Heart right ventricle (tissue), 16 donors: ENCODE data around the gene CLEC10A. TPM values are rescaled to one million over a fixed set of nuclear protein-coding genes. Genes with fewer than 3 reads are reported as not detected.
"Not testable (repeated sequence)": the region's sequence is repeated elsewhere in the genome, so short reads cannot be mapped to it uniquely, and the experiment has no call there.

Experiments used
- ATAC-seq, 8 donors: fragments of 200-7000 bp; cut with Tn5 transposase; one replicate each; pipeline ENCODE4 v1.9.1; 2020; ENCODE audit warnings: mild to moderate bottlenecking in 8 of 8, moderate library complexity in 8 of 8, moderate number of reproducible peaks in 1 of 8
- DNase-seq, 2 donors: peaks; one replicate each; pipeline ENCODE4 v3.0.0-alpha.2; 2020
- H3K27ac ChIP-seq, 10 donors: fragments of 200-600 bp; sonication (generic) in 2 of 10; one replicate each; pipeline versions ENCODE4 v1.5.0 to v1.8.0; 2020 to 2022; ENCODE audit warnings: mild to moderate bottlenecking in 3 of 10
- H3K27me3 ChIP-seq, 7 donors: fragments of 200-600 bp; one replicate each; pipeline ENCODE4 v1.8.0; 2021 to 2022; ENCODE audit warnings: mild to moderate bottlenecking in 2 of 7
- H3K36me3 ChIP-seq, 9 donors: fragments of 200-600 bp; sonication (generic) in 1 of 9; one replicate each; pipeline versions ENCODE4 v1.5.0 to v1.8.0; 2020 to 2022; ENCODE audit warnings: mild to moderate bottlenecking in 2 of 9
- H3K4me1 ChIP-seq, 9 donors: fragments of 200-600 bp; sonication (generic) in 1 of 9; one replicate each; pipeline versions ENCODE4 v1.5.0 to v1.8.0; 2020 to 2022; ENCODE audit warnings: mild to moderate bottlenecking in 4 of 9
- H3K4me3 ChIP-seq, 10 donors: fragments of 200-600 bp; sonication (generic) in 2 of 10; one replicate each; pipeline versions ENCODE4 v1.5.0 to v1.8.0; 2020 to 2022; ENCODE audit warnings: mild to moderate bottlenecking in 7 of 10, moderate library complexity in 2 of 10
- H3K9me3 ChIP-seq, 11 donors: fragments of 200-600 bp in 10 of 11; sonication (generic) in 2 of 11; one replicate each; pipeline versions ENCODE4 v1.5.0 to v1.8.0; 2013 to 2022; ENCODE audit warnings: mild to moderate bottlenecking in 2 of 11, control low read depth in 1 of 11, moderate library complexity in 1 of 11
- CTCF ChIP-seq, 9 donors: fragments of 200-600 bp; sonication (generic) in 2 of 9; IDR thresholded peaks; one replicate each; pipeline versions ENCODE4 v1.5.0 to v1.8.0; 2021 to 2022; ENCODE audit warnings: antibody characterized with exemption in 9 of 9, mild to moderate bottlenecking in 5 of 9, moderate library complexity in 1 of 9
- WGBS, 2 donors: extraction: QIAGEN DNeasy Blood & Tissue Kit; methylation state at CpG; one replicate each; pipeline ENCODE4 v1.1.7; 2013; ENCODE audit warnings: inconsistent platforms in 1 of 2; 5-methylcytosine and 5-hydroxymethylcytosine counted together
- intact Hi-C, 10 donors: fragments of 100-400 bp; cut with DNase I; formaldehyde crosslinking; loops; one replicate each; pipeline versions ENCODE4 v1.11.1 to v1.14.2; 2022
- long read RNA-seq, 3 donors: library from polyadenylated mRNA; unstranded; transcript quantifications; one replicate each; pipeline ENCODE4 v2.0.0, GENCODE V29; 2020 to 2021
- polyA plus RNA-seq, 2 donors: library from polyadenylated mRNA; stranded (reverse); fragments of 200-250 nt; gene quantifications; one replicate each; pipeline ENCODE4 v1.2.3, GENCODE V29; 2013
- total RNA-seq, 10 donors: library from RNA; stranded (reverse); fragmentation: NEBNext Ultra II Directional in 3 of 10; extraction: Animal tissue kit (Norgen Biotek cat#: 25700) in 3 of 10; gene quantifications; one replicate each; pipeline versions ENCODE4 v1.2.1 to v1.2.4, GENCODE V29; 2021 to 2023
- donor health status: Arrhythmogenic right ventricular cardiomyopathy.
- donor health status: ischemic (EF 13 %, LVEDD 7.1; RV severe dilation, severe dysfunction).
- donor health status: healthy with polysubstance abuse.
- donor health status: DM: no; HTN: yes; CAD: no.
- donor health status: DM: no; HTN: no; CAD: no.
- donor health status: ischemic (EF 25% LVEDD 6.9; RV normal size, moderate dysfunction).
- donor health status: ischemic (EF 25% LVEDD 5.7; RV mildly dilated, moderate dysfunction).
- donor health status: healthy.
- donor health status: DM: yes; HTN: yes; CAD: no.
- donor health status: Ischemic cardiomyopathy.
- donor health status: ischemic (EF 35%, LVEDD 5.7; RV mildly dilated, moderate dysfunction).
- donor health status: nonischemic (EF 11% LVEDD 7.7; RV severe dilation, severe dysfunction).
- donor health status: DM: yes; HTN: yes; CAD: no.
- donor health status: PGD.
- donor health status: ischemic (EF 29% LVEDD 5.4; RV normal size, mild dysfunction).
- donor health status: nonischemic (EF 23%, LVEDD 6.1; RV moderate dilation, normal function).

CLEC10A gene, protein sequence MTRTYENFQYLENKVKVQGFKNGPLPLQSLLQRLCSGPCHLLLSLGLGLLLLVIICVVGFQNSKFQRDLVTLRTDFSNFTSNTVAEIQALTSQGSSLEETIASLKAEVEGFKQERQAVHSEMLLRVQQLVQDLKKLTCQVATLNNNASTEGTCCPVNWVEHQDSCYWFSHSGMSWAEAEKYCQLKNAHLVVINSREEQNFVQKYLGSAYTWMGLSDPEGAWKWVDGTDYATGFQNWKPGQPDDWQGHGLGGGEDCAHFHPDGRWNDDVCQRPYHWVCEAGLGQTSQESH
- total RNA-seq, result 10 to 100 TPM in 1 of 10 donors, 1 to 10 TPM in 9; 1.4 to 26.3 (median 2.1) TPM
- 1 to 10 TPM; 2.5 to 3.4 TPM for polyA plus RNA-seq
- long read RNA-seq, donor 1, partial matches to known transcripts, result 1 of 4 reads
- long read RNA-seq, donor 1, other reads (novel, unspliced or antisense), result 0 of 4 reads
- long read RNA-seq, donor 2, partial matches to known transcripts, result 0 of 3 reads
- long read RNA-seq, donor 2, other reads (novel, unspliced or antisense), result 3 of 3 reads
- long read RNA-seq, donor 3, partial matches to known transcripts, result 1 of 6 reads
- long read RNA-seq, donor 3, other reads (novel, unspliced or antisense), result 2 of 6 reads

DNA sequence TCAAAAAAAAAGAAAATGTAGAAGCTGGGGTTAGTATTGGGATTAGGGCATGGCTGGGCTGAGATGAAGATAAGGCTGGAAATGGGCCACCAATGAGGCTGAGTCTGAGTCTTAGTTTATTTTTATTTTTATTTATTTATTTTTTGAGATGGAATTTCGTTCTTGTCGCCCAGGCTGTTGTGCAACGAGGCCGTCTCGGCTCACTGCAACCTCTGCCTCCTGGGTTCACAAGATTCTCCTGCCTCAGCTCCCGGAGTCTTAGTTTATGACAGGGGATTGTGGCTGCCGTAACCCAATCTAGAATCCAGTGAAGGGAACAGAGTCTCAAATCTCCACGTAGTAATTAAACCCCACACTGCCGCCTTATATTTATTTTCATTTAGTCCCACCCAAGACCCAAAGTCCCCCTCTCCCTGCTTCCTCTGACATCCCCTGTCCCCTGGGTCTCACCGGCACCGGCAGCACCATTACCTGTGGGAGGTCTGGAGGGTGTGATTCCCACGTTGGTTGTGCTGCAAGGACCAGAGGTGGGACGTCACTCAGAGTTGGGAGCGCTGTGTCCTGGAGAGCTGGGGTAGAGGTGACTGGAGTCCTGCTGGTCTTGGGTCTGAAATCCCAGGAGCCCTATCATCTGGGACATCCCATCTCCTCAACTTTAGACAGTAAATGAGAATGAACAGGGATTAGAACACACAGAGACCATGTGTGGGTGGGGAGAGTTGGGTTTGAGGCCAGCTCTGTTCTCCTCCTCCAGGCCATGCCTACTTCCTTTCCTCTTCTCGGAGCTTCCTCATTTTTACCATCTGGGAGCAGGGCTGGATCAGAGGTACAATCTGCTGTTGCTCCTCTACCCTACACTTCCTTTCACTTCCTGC is at the start of gene CLEC10A:
Gene CLEC10A (minus strand): TSS at position 671 of the 875 bp plus-strand sequence. CDS start 1,439 bp downstream, outside the sequence.
- Histone ChIP-seq H3K27ac (peak within 1 kb of the TSS in 6 of 10 donors; percentile 4 to 79 (median 54)), H3K4me3 (peak within 1 kb of the TSS in 4 of 10 donors; percentile 16 to 41 (median 18)), H3K27me3 (peaks cover 0 to 5% (median 0%) of the 10 kb centered on the region in 7 donors), H3K9me3 (no peaks in the 10 kb centered on the region), H3K36me3 (no peaks in the 10 kb centered on the region), H3K4me1 (peaks cover 0 to 39% (median 0%) of the 10 kb centered on the region in 9 donors)
- TF ChIP-seq CTCF (IDR thresholded peaks at IDR 0.05), result no peak
- DNase-seq (no peak), ATAC-seq (peak in 4 of 8 donors; percentile 25 to 66 (median 56))
- intact Hi-C loops, result loop anchor here in 1 of 10 donors (5.0 kb wide), 1 partner anchor 42 kb away; no protein-coding TSS in a partner anchor
- 68 to 71% methylated on average over 15 of the region's 15 CpGs for WGBS, 2 donors

GRCh38 chr17:7129311-7129710 is 49.3 kb upstream of the CLEC10A start:
- no peak for ATAC-seq
- 86 to 89% methylated on average over 8 of the region's 8 CpGs for WGBS, 2 donors
- Histone ChIP-seq H3K36me3 (no peaks in the 10 kb centered on the region), H3K27me3 (peaks cover 0 to 66% (median 42%) of the 10 kb centered on the region in 7 donors), H3K9me3 (no peaks in the 10 kb centered on the region), H3K4me1 (peaks cover 0 to 32% (median 4%) of the 10 kb centered on the region in 9 donors), H3K4me3 (no peak overlapping the region), H3K27ac (no peak overlapping the region)
- no peak for TF ChIP-seq CTCF (IDR thresholded peaks at IDR 0.05)
- DNase-seq, result no peak
- intact Hi-C loops, result no loop called here

DNA sequence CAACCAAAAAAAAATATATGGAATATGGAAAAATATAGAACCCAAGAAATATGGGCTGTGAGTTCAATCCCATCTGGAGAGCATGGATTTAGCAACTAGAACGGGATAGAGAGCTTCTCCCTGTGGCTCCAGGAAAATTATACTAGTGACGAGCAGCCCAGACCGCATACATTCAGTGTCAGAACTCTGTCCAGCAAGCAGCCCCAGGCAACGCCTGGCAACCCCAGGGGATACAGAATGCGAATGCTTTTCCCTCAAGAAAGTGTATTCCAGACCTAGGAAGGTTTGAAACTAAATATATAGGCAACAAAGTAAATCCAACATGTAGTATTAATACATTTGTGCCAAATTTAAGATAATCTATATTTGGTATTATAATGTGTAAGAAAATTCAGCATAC is 48.1 kb upstream of the CLEC10A start:
- no peak overlapping the region for H3K4me3 ChIP-seq
- no peaks in the 10 kb centered on the region for H3K36me3 ChIP-seq
- intact Hi-C loops, result no loop called here
- no peak for TF ChIP-seq CTCF (IDR thresholded peaks at IDR 0.05)
- ATAC-seq (no peak), DNase-seq (no peak)
- H3K27me3 ChIP-seq, result peaks cover 0 to 59% (median 35%) of the 10 kb centered on the region in 7 donors
- no peak overlapping the region for H3K27ac ChIP-seq
- no peaks in the 10 kb centered on the region for H3K9me3 ChIP-seq
- H3K4me1 ChIP-seq, result peaks cover 0 to 31% (median 4%) of the 10 kb centered on the region in 9 donors
- 55 to 61% methylated on average over 5 of the region's 5 CpGs for WGBS, 2 donors

DNA sequence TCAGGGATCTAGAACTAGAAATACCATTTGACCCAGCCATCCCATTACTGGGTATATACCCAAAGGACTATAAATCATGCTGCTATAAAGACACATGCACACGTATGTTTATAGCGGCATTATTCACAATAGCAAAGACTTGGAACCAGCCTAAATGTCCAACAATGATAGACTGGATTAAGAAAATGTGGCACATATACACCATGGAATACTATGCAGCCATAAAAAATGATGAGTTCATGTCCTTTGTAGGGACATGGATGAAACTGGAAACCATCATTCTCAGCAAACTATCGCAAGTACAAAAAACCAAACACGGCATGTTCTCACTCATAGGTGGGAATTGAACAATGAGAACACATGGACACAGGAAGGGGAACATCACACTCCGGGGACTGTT is 47.5 kb upstream of the CLEC10A start:
- DNase-seq, intact Hi-C loops, H3K36me3 ChIP-seq, H3K9me3 ChIP-seq, H3K4me3 ChIP-seq, ATAC-seq, H3K27ac ChIP-seq: not testable (repeated sequence)
- 89 to 95% methylated on average over 4 to 5 of the region's 5 CpGs for WGBS, 2 donors
- Histone ChIP-seq H3K4me1 (peaks cover 0 to 31% (median under 1%) of the 10 kb centered on the region in 9 donors), H3K27me3 (peaks cover 0 to 60% (median 29%) of the 10 kb centered on the region in 7 donors)

DNA sequence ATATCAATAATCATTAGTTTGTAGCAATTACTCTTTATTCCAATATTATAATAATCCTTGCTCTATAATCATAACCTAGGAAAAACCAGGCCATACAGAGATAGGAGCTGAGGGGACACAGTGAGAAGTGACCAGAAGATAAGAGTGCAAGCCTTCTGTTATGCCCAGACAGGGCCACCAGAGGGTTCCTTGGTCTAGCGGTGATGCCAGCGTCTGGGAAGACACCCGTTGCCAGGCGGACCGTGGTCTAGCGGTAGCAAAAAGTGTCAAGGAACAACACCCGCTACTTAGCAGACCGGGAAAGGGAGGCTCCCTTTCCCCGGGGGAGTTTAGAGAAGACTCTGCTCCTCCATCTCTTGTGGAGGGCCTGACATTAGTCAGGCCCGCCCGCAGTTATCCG is 46.3 kb upstream of the CLEC10A start:
- H3K9me3 ChIP-seq, H3K4me3 ChIP-seq, H3K36me3 ChIP-seq, intact Hi-C loops, H3K27ac ChIP-seq, DNase-seq, ATAC-seq: not testable (repeated sequence)
- Histone ChIP-seq H3K27me3 (peaks cover 0 to 48% (median 24%) of the 10 kb centered on the region in 7 donors), H3K4me1 (peaks cover 0 to 35% (median 0%) of the 10 kb centered on the region in 9 donors)
- WGBS, 2 donors, result 81 to 85% methylated on average over 12 of the region's 12 CpGs
